HG03354 (cell line): ENCODE results near the gene EVI5L.
"Not testable (repeated sequence)": the region's sequence is repeated elsewhere in the genome, so short reads cannot be mapped to it uniquely, and the experiment has no call there.

Source experiments
- ATAC-seq: cut with Tn5 transposase; IDR thresholded peaks from one replicate; pipeline ENCODE4 v1.9.1; 2021; ENCODE audit warnings: mild to moderate bottlenecking; ENCODE audit not compliant: unreplicated experiment, poor library complexity, severe bottlenecking

The EVI5L gene

GRCh38 chr19:7857727-7858108, 27.7 kb downstream of the EVI5L start:
- ATAC-seq = no peak

GRCh38 chr19:7858109-7858770, 28.2 kb downstream of the EVI5L start:
- no peak for ATAC-seq

GRCh38 chr19:7859087-7859486, 29.1 kb downstream of the EVI5L start:
- not testable (repeated sequence) for ATAC-seq

- no peak for ATAC-seq
These were observed 30.1 kb downstream of the EVI5L start for GRCh38 chr19:7859831-7860713.

GRCh38 chr19:7860714-7861618, 30.9 kb downstream of the EVI5L start:
- ATAC-seq = no peak

GRCh38 chr19:7861619-7862412, 31.8 kb downstream of the EVI5L start:
- ATAC-seq = no peak

- ATAC-seq = no peak
These were observed 32.5 kb downstream of the EVI5L start for GRCh38 chr19:7862413-7862951.

- ATAC-seq = no peak
These were observed 33.3 kb downstream of the EVI5L start for GRCh38 chr19:7863157-7863970.

GRCh38 chr19:7863971-7864689, 34.1 kb downstream of the EVI5L start:
- no peak for ATAC-seq

GRCh38 chr19:7864690-7865074, 34.7 kb downstream of the EVI5L start:
- ATAC-seq = no peak

GRCh38 chr19:7865262-7865911, 35.4 kb downstream of the EVI5L start:
- ATAC-seq = no peak

GRCh38 chr19:7866399-7867091, 36.5 kb downstream of the EVI5L start:
- ATAC-seq = no peak

- no peak for ATAC-seq
These were observed 37.2 kb downstream of the EVI5L start for GRCh38 chr19:7867092-7867844.

GRCh38 chr19:7868326-7868670, 38.3 kb downstream of the EVI5L start:
- no peak for ATAC-seq

- peak; percentile 71 for ATAC-seq
These were observed 38.8 kb downstream of the EVI5L start for GRCh38 chr19:7868671-7869452.
